GM23248 (cell line): ENCODE data around the gene PSMG4. TPM values are rescaled to one million over a fixed set of nuclear protein-coding genes. Genes with fewer than 3 reads are reported as not detected.

Experiments used
- DNase-seq: peaks from one replicate; pipeline ENCODE4 v3.0.0-alpha.2; 2015
- H2AFZ ChIP-seq: fragments of 200-600 bp; sonication (generic); 2 replicates; pipeline ENCODE4 v1.6.1; 2016; ENCODE audit warnings: antibody characterized with exemption
- H3F3A ChIP-seq: fragments of 200-600 bp; sonication (generic); 2 replicates; pipeline ENCODE4 v1.6.1; 2016; ENCODE audit warnings: mild to moderate bottlenecking, antibody characterized with exemption, mixed run types; ENCODE audit not compliant: insufficient read depth
- H3K27ac ChIP-seq: fragments of 200-600 bp; sonication (generic); 2 replicates; pipeline ENCODE4 v1.5.1; 2016; ENCODE audit warnings: mild to moderate bottlenecking
- H3K27me3 ChIP-seq: fragments of 200-600 bp; sonication (generic); replicated peaks from 2 replicates; pipeline ENCODE4 v1.6.1; 2016; ENCODE audit warnings: mild to moderate bottlenecking; ENCODE audit not compliant: insufficient read depth
- H3K36me3 ChIP-seq: fragments of 200-600 bp; sonication (generic); 2 replicates; pipeline ENCODE4 v1.6.1; 2016; ENCODE audit warnings: low read depth, mild to moderate bottlenecking
- H3K4me1 ChIP-seq: fragments of 200-600 bp; sonication (generic); 2 replicates; pipeline ENCODE4 v1.6.1; 2016; ENCODE audit warnings: mild to moderate bottlenecking; ENCODE audit not compliant: insufficient read depth
- H3K4me2 ChIP-seq: fragments of 200-600 bp; sonication (generic); one replicate; pipeline ENCODE4 v1.6.1; 2016; ENCODE audit warnings: mild to moderate bottlenecking; ENCODE audit not compliant: unreplicated experiment
- H3K4me3 ChIP-seq: fragments of 200-600 bp; sonication (generic); 2 replicates; pipeline ENCODE4 v1.5.1; 2016; ENCODE audit warnings: mild to moderate bottlenecking
- H3K79me2 ChIP-seq: fragments of 200-600 bp; sonication (generic); 2 replicates; pipeline ENCODE4 v1.6.1; 2016; ENCODE audit warnings: mild to moderate bottlenecking; ENCODE audit not compliant: insufficient read depth
- H3K9ac ChIP-seq: fragments of 200-600 bp; sonication (generic); 2 replicates; pipeline ENCODE4 v1.6.1; 2016; ENCODE audit warnings: mild to moderate bottlenecking
- H3K9me2 ChIP-seq: fragments of 200-600 bp; sonication (generic); 2 replicates; pipeline ENCODE4 v1.6.1; 2016; ENCODE audit warnings: mixed run types, mild to moderate bottlenecking, moderate library complexity; ENCODE audit not compliant: insufficient read depth
- H3K9me3 ChIP-seq: fragments of 200-600 bp; sonication (generic); one replicate; pipeline ENCODE4 v1.6.1; 2017; ENCODE audit warnings: low read depth
- H4K20me1 ChIP-seq: fragments of 200-600 bp; sonication (generic); 2 replicates; pipeline ENCODE4 v1.6.0; 2016; ENCODE audit not compliant: insufficient read depth
- EZH2 ChIP-seq: fragments of 200-600 bp; sonication (generic); IDR thresholded peaks from 2 replicates; pipeline ENCODE4 v1.6.1; 2018; ENCODE audit warnings: antibody characterized with exemption, mild to moderate bottlenecking; ENCODE audit not compliant: insufficient read depth, poor library complexity, severe bottlenecking
- EZH2phosphoT487 ChIP-seq: fragments of 200-600 bp; sonication (generic); IDR thresholded peaks from 2 replicates; pipeline ENCODE4 v1.6.1; 2018; ENCODE audit warnings: antibody characterized with exemption, moderate library complexity, mild to moderate bottlenecking, low read depth; ENCODE audit not compliant: insufficient read depth
- WGBS, 2 experiments: methylation state at CpG; one replicate each; pipeline ENCODE4 v1.1.6; 2015 to 2017; ENCODE audit warnings: low lambda C conversion rate in 2 of 2, low coverage in 1 of 2; ENCODE audit errors: missing lambda C conversion rate in 2 of 2; 5-methylcytosine and 5-hydroxymethylcytosine counted together
- in situ Hi-C: fragments of 300-500 bp; cut with MboI; formaldehyde crosslinking; loops from 2 replicates; pipeline ENCODE4 v1.15.0; 2020
- polyA plus RNA-seq: library from polyadenylated mRNA; unstranded; fragments of >200 nt; fragmentation: Nextera tagmentation; extraction: Ambion mirVana; gene quantifications from 2 replicates; pipeline ENCODE4 v1.2.1, GENCODE V29; 2016
- total RNA-seq: library from RNA; depleted of rRNA; stranded (reverse); fragments of >200 nt; shearing (Covaris generic); gene quantifications from 2 replicates; pipeline ENCODE4 v1.2.3, GENCODE V29; 2014

The PSMG4 gene
- total and polyA plus RNA-seq, 2 experiments from 2014 or later: 20.0 to 46.9 TPM

- peaks cover 18% of the 10 kb centered on the region for H3K4me1 ChIP-seq
- H3K4me3 ChIP-seq: no peak overlapping the region
- H3K79me2 ChIP-seq: no peaks in the 10 kb centered on the region
- peak; percentile 84 for DNase-seq
- peak overlapping the region; percentile 67 for H2AFZ ChIP-seq
- no peak for TF ChIP-seq EZH2phosphoT487
- TF ChIP-seq EZH2: no peak
- in situ Hi-C loops: loop anchor here (5.0 kb wide), 1 partner anchor 129 kb away; no protein-coding TSS in a partner anchor
- no peak overlapping the region for H3K4me2 ChIP-seq
- 38 to 39% methylated on average over 20 of the region's 20 CpGs for WGBS, 2 experiments
- H3K9me3 ChIP-seq: no peaks in the 10 kb centered on the region
- H3K36me3 ChIP-seq: no peaks in the 10 kb centered on the region
- H3F3A ChIP-seq: peaks cover 16% of the 10 kb centered on the region
- H3K27ac ChIP-seq: no peak overlapping the region
- no peaks in the 10 kb centered on the region for H4K20me1 ChIP-seq
- no peaks in the 10 kb centered on the region for H3K27me3 ChIP-seq
- no peak overlapping the region for H3K9ac ChIP-seq
- no peaks in the 10 kb centered on the region for H3K9me2 ChIP-seq
Measured at GRCh38 chr6:3251462-3252314, 7.1 kb upstream of the PSMG4 start.

- H3K9me2 ChIP-seq: no peaks in the 10 kb centered on the region
- no peaks in the 10 kb centered on the region for H3K36me3 ChIP-seq
- no peak overlapping the region for H2AFZ ChIP-seq
- peaks cover 13% of the 10 kb centered on the region for H3K4me1 ChIP-seq
- WGBS, 2 experiments: 96 to 98% methylated on average over 9 to 10 of the region's 10 CpGs
- no peak for DNase-seq
- no peaks in the 10 kb centered on the region for H3K27me3 ChIP-seq
- H4K20me1 ChIP-seq: no peaks in the 10 kb centered on the region
- H3K27ac ChIP-seq: no peak overlapping the region
- TF ChIP-seq EZH2: no peak
- TF ChIP-seq EZH2phosphoT487: no peak
- H3F3A ChIP-seq: peaks cover 14% of the 10 kb centered on the region
- in situ Hi-C loops: loop anchor here (5.0 kb wide), 1 partner anchor 130 kb away; no protein-coding TSS in a partner anchor
- no peaks in the 10 kb centered on the region for H3K9me3 ChIP-seq
- no peak overlapping the region for H3K4me3 ChIP-seq
- no peak overlapping the region for H3K9ac ChIP-seq
- no peak overlapping the region for H3K4me2 ChIP-seq
- no peaks in the 10 kb centered on the region for H3K79me2 ChIP-seq
Measured at GRCh38 chr6:3252369-3252768, 6.4 kb upstream of the PSMG4 start.

- WGBS, 2 experiments: 85 to 90% methylated on average over 22 of the region's 22 CpGs
- Histone ChIP-seq H4K20me1 (no peaks in the 10 kb centered on the region), H3K79me2 (no peaks in the 10 kb centered on the region), H2AFZ (no peak overlapping the region), H3K4me1 (peaks cover 7% of the 10 kb centered on the region), H3K9me2 (no peaks in the 10 kb centered on the region), H3K9ac (no peak overlapping the region), H3K9me3 (no peaks in the 10 kb centered on the region), H3K4me3 (no peak overlapping the region), H3K27me3 (no peaks in the 10 kb centered on the region), H3K4me2 (no peak overlapping the region), H3K27ac (no peak overlapping the region), H3F3A (peaks cover 8% of the 10 kb centered on the region), H3K36me3 (no peaks in the 10 kb centered on the region)
- peak; percentile 24 for DNase-seq
- in situ Hi-C loops: loop anchor here (5.0 kb wide), 1 partner anchor 131 kb away; no protein-coding TSS in a partner anchor
- TF ChIP-seq EZH2phosphoT487 (no peak), EZH2 (no peak)
Measured at GRCh38 chr6:3252861-3253596, 5.7 kb upstream of the PSMG4 start.

- Histone ChIP-seq H3K9me2 (no peaks in the 10 kb centered on the region), H3F3A (peaks cover 2% of the 10 kb centered on the region), H4K20me1 (no peaks in the 10 kb centered on the region), H3K4me1 (peaks cover 4% of the 10 kb centered on the region), H3K4me2 (no peak overlapping the region), H3K9ac (no peak overlapping the region), H3K4me3 (no peak overlapping the region), H3K27me3 (no peaks in the 10 kb centered on the region), H3K36me3 (no peaks in the 10 kb centered on the region), H2AFZ (no peak overlapping the region), H3K27ac (no peak overlapping the region), H3K79me2 (no peaks in the 10 kb centered on the region), H3K9me3 (no peaks in the 10 kb centered on the region)
- TF ChIP-seq EZH2 (no peak), EZH2phosphoT487 (no peak)
- DNase-seq: no peak
- in situ Hi-C loops: loop anchor here (5.0 kb wide), 1 partner anchor 131 kb away; no protein-coding TSS in a partner anchor
- WGBS, 2 experiments: 97% methylated on average over 22 to 40 of the region's 40 CpGs
Measured at GRCh38 chr6:3253597-3253961, 5.2 kb upstream of the PSMG4 start.
